HG02759 (cell line): ENCODE measurements around the gene C22orf42.
"Not testable (repeated sequence)": the region's sequence is repeated elsewhere in the genome, so short reads cannot be mapped to it uniquely, and the experiment has no call there.

Source experiments
- ATAC-seq: cut with Tn5 transposase; IDR thresholded peaks from one replicate; pipeline ENCODE4 v1.9.1; 2021; ENCODE audit warnings: mild to moderate bottlenecking, moderate library complexity; ENCODE audit not compliant: unreplicated experiment

The C22orf42 gene

DNA sequence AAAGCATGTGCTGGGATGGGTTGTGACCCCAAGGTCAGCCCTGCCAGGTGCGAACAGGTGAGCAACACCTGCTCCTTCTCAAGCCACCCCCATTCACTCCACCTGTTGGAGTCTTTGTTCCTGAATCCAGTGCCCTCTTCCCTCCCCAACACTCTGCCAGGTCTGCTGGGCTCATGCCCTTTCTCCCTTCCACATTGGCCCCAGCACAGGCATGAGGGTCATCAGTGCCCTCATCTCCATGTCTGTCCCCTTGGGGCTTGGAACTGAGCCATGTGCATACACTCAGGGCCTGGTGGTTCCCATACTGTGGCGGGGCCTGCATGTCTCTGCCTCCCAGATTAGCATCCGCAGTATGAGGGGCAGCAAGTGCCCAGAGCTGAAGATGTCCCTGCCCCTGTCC lies 26.7 kb upstream of the C22orf42 start:
- ATAC-seq, result no peak

DNA sequence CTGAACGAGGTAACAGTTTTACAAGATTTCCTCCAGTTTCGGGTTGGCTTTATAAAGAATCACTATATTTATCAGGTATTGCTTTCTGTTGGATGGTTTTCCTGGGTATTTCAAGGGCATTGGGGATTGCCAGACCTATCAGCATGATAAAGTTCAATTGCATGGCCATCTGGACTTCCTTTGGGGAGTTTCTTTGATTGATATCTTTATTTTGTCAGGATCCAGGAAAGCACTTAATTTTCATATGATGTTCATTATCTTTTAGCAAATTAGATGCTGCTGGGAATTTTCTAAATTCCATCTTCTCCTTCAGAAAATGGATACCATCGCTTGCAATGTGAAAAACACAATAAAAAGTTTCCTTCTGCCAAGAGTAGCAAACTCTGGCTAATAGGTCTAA lies 24.5 kb upstream of the C22orf42 start:
- no peak for ATAC-seq

DNA sequence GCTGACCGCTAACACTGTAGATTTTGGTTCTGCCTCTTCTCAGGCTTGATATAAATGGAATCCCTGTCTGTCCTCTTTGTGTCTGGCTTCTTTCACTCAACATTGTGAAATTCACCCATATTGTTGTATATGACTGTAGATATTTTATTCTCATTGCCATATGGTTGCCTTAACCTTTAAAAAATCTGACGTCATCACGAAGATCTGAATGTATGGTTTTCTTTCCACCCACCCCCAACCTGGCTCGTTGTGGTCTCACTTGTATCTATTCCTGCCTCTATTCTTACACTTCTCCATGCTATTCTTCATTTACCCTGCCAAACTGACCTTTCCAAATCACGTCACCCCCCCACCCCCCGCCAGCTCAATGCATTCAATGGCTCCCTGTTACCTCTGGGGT lies 21.9 kb upstream of the C22orf42 start:
- ATAC-seq, result no peak

DNA sequence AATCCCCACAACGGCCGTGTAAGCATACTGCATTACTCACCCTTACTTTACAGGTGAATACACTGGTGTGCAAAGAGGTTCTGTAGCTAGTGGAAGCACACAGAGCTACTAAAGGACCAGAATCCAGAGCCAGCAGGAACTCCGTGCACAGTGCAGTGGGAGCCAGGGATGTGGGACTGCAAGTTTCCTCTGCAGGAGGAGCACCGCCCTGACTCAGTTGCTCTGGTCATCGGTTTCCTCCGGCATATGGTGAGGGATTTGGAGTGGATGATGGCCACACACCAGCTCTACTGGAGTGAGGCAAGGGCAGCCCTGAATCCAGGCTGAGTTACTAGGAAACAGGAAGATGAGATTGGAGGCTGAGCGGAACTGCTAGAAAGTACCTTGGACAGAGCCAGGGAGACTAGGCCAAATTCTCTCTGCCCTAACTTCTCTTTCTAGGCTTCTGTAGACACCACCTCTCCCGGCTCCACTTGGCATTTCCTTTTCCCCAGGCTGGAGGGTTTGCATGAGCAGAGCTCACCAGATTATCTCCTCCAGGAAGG lies 18.2 kb upstream of the C22orf42 start:
- ATAC-seq, result no peak

DNA sequence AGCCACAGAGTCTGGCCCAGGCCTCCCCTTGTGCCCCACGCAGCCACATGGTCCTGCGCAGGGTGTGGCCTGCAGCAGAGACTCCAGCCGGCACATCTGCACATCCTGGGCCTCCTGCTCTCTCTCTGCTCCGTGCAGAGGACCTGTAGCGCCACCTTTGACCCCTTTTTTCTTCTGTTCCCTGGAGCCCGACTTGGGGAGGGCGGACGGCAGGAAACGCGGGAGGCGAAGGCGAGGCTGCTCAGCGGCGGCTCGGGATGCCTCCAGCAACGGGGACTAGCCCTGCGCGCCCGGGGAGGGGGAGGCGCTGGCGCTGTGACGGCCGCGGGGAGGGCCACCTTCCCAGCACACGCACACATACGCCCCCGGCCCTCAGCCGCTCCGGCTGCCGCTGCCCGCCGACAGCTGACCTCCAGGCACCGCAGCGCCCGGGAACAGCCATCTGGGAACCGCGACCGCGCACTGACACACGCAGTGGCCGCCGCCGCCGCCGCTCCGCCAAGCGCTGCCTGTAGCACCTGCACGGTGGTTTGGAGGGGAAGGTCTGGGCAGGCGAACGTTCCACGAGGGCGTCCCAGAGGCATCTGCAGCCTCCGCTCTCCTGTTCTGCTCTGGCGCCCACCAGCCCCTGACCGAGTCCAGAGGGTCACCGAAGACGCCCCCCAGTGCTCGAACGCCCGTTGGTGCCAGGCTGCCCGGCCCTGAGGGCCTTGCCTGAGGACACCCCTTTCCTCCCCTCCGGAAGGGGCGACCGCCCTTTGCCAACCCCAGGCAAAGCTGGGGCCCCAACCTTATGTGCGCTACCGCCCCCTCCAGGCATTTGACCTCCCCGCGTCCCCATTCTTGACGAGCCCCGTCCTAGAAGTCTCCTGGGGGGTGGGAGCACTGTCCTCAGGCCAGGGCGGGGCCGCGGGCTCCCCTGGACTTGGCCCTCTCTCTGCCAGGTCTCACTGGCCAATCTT lies 16.9 kb upstream of the C22orf42 start:
- ATAC-seq, result no peak

DNA sequence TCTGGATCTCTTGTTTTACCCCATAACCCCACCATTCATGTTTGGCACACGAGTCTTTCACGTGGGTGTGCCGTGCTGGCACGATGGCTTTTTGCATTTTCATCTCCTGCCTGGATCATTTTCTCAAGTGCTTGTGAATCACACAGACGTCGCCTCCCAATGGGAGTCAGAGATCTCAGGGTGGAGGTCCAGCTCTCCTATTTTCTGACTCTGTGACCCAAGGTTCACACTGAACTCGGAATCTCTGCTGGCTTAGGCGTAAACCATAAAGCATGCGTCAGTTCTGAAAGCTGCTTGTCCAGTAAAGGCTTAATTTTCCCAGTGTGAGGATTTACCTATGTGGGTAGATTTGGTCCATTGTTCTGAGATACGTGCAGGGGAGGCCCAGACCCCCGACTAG lies 16.0 kb upstream of the C22orf42 start:
- no peak for ATAC-seq

DNA sequence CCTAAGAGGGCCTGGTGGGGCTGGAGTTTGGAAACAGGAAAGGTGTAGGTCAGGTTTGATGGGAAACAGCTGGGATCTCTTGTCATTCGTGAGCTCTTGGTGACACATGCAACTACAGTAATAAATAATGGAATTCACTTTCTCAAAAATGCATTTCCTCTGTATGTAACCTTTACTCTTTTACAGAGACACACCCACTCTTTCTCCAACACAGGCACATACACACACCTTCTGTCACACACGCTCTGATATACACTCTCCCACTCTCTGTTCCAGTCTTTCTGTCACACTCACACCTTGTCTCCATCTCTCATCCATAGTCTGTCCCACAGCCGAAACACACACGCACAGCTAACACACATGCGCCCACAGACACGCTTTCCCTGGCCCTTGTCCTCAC lies 6.6 kb upstream of the C22orf42 start:
- ATAC-seq, result no peak

DNA sequence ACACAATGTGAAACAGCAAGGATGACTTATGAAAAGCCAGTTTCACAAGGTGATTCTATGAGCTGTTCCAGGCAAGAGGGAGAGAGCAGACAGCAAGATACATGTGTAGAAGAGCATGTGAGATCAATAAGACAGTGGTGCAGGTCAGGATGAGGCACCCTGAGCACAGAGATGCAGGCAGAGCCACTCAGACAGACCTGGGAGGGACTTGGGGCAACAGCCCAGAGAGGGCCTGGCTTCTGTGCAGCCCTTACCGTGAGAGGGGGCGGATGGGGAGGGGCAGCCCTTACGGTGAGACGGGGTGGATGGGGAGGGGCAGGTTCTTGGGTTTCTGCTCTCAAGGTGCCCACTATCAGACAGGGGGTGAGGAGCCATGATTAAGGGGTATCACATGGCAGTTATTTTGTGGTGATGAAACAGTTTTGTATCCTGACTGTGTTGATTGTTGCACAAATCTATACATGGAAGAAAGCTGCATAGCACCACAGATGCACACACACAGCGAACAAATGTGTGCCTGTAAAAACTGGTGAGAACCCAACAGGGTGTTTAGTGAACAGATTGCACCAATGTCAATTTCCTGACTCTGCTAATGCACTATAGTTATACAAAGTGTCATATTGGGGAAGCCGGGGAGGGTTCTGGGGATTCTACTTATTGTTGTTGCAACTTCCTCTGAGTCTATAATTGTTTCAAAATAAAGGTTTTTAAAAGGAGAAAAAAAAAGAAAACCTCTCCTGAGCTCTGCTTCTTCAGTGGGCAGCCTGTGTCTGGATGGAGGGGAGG lies 5.2 kb upstream of the C22orf42 start:
- no peak for ATAC-seq

DNA sequence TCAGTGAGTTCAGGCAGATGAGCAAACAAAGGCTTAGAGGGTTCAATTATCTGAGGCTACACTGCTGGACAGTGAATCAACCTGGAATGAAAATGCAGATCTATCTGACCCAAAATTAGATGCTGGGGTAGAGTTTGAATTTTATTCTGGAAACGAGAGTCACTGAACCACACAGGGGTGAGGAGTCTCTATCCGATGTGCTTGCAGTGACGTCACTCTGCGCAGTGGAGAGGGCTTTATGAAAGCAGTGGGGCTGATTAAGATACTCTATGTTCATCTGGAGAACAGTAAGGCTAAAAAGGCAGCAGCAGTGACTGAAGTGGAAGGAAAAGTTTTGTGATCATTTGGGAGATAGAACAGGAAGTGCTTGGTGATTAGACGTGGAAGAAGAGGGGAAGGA lies 1.3 kb upstream of the C22orf42 start:
- ATAC-seq, result not testable (repeated sequence)

DNA sequence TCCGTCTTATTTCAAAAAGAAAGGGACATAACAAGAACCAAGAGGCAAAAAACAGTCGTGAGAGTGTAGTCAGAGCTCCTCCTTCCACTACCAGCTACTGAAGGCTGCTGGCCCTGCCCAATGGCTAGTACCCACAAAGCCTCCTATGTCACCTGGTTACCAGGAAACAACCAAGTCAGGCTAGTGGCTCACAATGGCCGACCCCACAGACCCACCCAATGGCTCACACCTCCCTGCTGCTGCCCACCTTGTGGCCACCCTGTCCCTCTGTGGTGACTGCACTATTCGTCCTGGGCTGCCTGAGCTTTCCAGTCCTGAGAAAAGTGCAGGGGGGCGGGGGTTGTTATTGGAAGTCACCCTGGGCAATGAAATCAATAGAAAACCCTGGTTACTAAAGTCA lies 1.5 kb downstream of the C22orf42 start:
- not testable (repeated sequence) for ATAC-seq

DNA sequence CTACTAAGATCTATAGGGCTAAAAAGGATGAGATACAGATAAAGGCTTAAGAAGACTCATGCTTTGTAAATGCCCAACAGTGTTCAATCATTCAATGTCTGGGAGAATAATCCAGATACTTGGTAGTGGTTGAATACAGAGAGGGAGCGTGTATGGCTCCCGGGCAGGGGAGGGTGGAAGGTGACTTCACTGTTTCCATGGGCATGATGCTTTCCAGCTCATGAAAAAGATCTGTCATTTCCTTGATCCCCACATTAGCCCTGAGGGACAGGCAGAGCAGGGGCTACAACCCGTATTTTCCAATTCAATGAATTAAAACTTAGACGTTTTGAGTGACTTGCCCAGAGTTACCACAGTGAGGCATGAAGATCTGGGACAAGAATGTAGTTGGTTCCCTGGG lies 4.4 kb downstream of the C22orf42 start:
- ATAC-seq, result not testable (repeated sequence)

DNA sequence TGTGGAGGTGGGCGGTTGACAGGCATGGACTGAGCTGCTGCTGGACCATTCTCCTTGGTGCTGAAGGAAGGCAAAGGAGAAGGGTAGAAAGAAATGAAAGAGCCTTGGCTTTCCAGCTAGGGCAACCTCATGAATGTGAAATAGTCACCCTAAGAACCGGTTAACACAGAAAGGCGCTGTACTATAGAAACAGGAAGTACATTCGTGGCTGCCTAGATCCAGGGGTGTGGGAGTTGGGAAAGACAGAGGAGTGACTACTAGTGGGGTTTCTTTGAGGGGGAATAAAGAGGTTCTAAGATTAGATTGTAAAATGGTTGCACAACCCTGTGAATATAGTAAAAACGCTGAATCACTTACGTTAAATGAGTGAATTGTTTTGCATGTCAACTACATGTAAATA lies 7.5 kb downstream of the C22orf42 start:
- not testable (repeated sequence) for ATAC-seq

DNA sequence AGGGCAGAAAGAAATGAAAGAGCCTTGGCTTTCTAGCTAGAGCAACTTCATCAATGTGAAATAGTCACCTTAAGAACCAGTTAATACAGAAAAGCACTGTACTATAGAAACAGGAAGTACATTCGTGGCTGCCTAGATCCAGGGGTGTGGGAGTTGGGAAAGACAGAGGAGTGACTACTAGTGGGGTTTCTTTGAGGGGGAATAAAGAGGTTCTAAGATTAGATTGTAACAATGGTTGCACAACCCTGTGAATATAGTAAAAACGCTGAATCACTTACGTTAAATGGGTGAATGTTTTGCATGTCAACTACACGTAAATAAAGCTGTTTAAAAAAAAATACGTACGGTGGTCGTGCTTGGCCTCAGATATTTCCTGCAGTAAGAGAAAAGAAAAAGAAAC lies 8.5 kb downstream of the C22orf42 start:
- ATAC-seq, result not testable (repeated sequence)

DNA sequence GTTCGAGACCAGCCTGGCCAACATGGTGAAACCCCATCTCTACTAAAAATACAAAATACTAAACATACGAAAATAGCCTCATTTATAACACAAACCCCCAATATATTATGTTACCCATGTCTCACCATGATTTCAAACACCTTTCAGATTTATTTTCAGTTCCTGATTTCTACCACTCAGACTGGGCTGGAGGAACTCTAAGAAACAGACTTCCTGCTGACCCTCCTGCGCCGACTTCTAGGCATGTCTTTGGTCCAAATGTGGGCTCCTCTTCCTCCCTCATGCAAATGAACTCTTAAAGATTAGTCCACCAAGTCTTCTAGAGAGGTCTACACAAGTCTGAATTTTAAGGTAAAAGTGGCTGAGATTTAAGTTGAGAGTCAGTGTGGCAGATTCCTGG lies 10.7 kb downstream of the C22orf42 start:
- not testable (repeated sequence) for ATAC-seq

DNA sequence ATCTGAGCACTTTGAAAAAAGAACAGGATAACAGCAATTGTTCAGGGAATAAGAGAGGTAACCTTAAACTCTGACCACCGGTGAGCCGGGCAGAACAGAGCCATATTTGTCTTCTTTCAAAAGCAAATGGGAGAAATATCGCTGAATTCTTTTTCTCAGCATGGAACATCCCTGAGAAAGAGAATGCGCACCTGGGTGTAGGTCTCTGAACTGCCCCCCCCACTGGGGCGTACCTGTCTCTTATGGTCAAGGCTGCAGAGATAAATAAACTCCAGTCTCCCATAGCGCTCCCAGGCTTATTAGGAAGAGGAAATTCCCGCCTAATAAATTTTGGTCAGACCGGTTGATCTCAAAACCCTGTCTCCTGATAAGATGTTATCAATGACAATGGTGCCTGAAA lies 12.0 kb downstream of the C22orf42 start:
- ATAC-seq, result not testable (repeated sequence)

DNA sequence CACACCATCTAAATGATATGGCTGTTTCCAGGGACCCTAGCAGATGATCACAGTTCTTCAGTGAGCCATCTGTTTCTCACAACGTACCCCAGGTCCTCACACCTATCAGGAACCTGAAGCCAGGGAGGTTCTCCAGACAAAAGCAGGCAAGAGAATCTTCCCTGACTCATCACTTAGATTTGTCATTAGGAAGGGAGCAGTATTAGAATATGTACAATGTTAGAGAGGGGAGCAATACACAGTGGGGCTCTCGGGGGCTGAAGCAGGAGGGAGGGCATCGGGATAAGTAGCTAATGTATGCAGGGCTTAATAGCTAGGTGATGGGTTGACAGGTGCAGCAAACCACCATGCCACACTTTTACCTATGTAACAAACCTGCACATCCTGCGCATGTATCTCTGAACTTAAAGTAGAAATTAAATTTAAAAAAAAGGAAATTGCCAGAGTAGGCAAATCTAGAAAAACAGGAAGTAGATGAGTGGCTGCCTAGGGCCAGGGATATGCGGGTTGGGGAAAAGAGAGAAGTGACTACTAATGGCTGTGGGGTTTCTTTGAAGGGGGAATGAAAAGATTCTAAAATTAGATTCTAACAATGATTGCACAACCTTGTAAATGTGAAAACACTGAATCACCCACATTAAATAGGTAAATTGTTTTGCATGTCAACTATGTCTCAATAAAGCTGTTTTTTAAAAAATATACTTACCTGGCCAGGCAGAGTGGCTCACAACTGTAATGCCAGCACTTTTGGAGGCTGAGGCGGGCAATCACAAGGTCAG lies 14.4 kb downstream of the C22orf42 start:
- no peak for ATAC-seq

DNA sequence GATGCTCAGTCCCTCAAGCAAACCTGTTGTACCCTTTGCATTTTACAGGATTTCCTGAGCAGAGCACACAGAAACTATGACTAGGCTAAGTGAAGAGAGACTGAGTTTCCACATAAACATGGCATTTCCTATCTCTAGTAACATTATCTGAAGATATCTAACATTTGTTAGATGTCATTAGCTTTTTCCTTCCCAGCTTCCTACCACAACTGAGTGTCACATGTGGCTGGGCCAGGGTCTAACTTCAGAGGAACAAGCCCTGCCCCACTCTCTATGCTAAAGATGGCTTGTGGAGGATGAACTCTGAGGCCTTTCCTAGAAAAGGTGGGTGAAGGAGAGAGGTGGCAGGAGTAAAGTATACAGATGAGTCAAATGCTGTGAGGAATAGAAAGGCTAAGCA lies 16.5 kb downstream of the C22orf42 start:
- no peak for ATAC-seq

DNA sequence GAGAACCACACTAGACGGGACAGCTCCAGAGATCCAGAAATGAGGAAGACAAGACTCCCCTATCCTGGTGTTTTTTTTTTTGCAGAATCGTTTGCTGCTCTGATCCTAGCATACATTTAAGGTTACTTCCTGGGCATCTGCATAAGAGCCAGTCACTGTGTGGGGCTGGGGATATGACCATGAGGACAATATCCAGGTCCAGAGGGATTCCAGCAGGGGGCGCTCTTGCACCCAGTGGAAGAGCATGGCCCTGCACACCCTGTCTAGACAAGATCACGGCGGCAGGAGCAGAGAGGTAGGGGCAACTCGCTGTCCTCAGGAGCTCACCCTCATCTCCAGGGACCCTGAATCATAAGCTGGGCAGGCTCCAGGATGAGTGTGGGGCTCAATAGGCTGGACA lies 18.4 kb downstream of the C22orf42 start:
- ATAC-seq, result not testable (repeated sequence)

DNA sequence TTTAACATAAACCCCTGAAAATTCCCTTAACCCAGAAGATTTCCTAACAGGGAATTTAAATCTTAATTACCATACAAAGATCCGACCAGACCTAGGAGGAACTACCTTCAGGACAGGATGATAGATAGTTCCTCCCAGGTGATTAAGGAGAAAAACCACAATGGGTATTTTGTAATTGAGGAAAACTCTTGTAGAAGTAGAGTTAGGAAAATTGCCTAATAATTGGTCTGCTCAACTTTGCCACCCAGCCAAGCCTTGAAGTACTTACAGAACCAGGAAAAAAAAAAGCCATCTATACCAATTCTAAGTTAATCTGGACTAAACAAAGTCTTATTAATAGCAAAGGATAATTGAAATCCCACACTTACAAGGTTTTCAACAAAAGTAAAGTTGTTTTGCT lies 20.5 kb downstream of the C22orf42 start:
- ATAC-seq, result not testable (repeated sequence)

DNA sequence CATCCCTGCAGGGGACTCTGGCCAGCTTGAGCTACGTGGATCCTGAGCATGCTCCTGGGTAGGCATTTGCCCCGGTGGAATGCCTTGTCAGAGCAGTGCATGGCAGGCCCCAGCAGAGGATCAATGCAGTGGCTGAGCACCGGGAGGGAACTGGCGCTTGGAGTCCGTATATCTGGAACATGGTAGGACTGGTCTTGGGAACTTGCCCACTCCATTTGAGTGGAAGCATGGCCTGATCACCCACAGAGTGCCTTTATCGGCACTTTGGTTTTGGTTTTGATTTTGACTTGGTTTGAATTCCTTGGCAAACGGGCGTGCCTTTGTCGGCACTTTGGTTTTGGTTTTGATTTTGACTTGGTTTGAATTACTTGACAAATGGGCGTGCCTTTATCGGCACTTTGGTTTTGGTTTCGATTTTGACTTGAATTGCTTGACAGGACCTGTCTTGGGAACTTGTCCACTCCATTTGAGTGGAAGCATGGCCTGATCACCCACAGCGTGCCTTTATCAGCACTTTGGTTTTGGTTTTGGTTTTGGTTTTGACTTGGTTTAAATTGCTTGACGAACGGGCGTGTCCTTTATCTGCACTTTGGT lies 21.3 kb downstream of the C22orf42 start:
- not testable (repeated sequence) for ATAC-seq
